Measurements from ENCODE around the gene SRSF3.

Gene SRSF3

DNA sequence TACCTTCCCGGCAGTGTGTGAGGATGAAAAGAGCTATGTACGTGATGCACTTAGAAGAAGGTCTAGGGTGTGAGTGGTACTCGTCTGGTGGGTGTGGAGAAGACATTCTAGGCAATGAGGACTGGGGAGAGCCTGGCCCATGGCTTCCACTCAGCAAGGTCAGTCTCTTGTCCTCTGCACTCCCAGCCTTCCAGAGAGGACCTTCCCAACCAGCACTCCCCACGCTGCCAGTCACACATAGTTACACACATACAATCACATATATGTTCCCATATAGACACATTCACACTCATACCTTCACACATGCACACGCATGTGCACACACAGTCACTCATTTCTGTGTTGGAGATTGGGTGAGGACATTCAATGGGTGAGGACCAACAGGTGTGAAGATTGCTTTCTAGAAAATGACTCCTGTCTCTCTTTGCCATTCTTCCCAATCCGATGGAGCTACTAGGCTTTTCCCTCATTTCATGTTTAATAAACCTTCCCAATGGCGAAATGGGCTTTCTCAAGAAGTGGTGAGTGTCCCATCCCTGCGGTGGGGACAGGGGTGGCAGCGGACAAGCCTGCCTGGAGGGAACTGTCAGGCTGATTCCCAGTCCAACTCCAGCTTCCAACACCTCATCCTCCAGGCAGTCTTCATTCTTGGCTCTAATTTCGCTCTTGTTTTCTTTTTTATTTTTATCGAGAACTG, 30.4 kb downstream of the SRSF3 start:
- Histone ChIP-seq H3K4me2 (ENCODE audit: low read length) (no peak overlapping the region), H3F3A (ENCODE audit: insufficient read depth, low read length) (no peaks in the 10 kb centered on the region), H4K20me1 (ENCODE audit: insufficient read depth, low read length) (no peaks in the 10 kb centered on the region), H3K27ac (ENCODE audit: low read depth, low read length, poor library complexity, severe bottlenecking) (no peak overlapping the region), H3K9ac (ENCODE audit: low read length) (no peak overlapping the region), H3K9me2 (ENCODE audit: low read depth, low read length) (no peaks in the 10 kb centered on the region), H2AFZ (ENCODE audit: low read length) (no peak overlapping the region), H3K9me3 (ENCODE audit: low read length) (no peaks in the 10 kb centered on the region), H3K4me1 (ENCODE audit: insufficient read depth, low read length, severe bottlenecking) (peaks cover 10% of the 10 kb centered on the region), H3K79me2 (ENCODE audit: insufficient read depth, low read length) (no peaks in the 10 kb centered on the region), H3K36me3 (ENCODE audit: insufficient read depth, low read length) (no peaks in the 10 kb centered on the region), H3K4me3 (ENCODE audit: low read depth, low read length, poor library complexity, severe bottlenecking) (no peak overlapping the region), H3K27me3 (ENCODE audit: insufficient read depth, low read length) (no peaks in the 10 kb centered on the region)
- TF ChIP-seq EZH2 (IDR thresholded peaks at IDR 0.05; ENCODE audit: borderline replicate concordance, low read length) (no peak), CTCF (IDR thresholded peaks at IDR 0.05; ENCODE audit: low read length) (no peak)

DNA sequence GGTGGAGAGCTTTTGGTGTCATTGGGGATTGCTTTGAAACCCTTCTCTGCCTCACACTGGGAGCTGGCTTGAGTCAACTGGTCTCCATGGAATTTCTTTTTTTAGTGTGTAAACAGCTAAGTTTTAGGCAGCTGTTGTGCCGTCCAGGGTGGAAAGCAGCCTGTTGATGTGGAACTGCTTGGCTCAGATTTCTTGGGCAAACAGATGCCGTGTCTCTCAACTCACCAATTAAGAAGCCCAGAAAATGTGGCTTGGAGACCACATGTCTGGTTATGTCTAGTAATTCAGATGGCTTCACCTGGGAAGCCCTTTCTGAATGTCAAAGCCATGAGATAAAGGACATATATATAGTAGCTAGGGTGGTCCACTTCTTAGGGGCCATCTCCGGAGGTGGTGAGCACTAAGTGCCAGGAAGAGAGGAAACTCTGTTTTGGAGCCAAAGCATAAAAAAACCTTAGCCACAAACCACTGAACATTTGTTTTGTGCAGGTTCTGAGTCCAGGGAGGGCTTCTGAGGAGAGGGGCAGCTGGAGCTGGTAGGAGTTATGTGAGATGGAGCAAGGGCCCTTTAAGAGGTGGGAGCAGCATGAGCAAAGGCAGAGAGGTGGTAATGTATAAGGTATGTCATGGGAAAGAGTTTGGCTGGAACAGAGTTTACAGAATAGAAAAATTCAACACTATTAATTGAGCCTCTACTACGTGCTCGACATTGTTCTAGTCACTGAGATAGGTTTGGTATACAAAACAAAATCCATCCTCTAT, 31.2 kb downstream of the SRSF3 start:
- H3K4me1 ChIP-seq (ENCODE audit: insufficient read depth, low read length, severe bottlenecking) = peaks cover 10% of the 10 kb centered on the region
- no peaks in the 10 kb centered on the region for H3K9me2 ChIP-seq (ENCODE audit: low read depth, low read length)
- no peak overlapping the region for H3K4me3 ChIP-seq (ENCODE audit: low read depth, low read length, poor library complexity, severe bottlenecking)
- H2AFZ ChIP-seq (ENCODE audit: low read length) = no peak overlapping the region
- TF ChIP-seq EZH2 (IDR thresholded peaks at IDR 0.05; ENCODE audit: borderline replicate concordance, low read length) (no peak), CTCF (IDR thresholded peaks at IDR 0.05; ENCODE audit: low read length) (no peak)
- no peak overlapping the region for H3K4me2 ChIP-seq (ENCODE audit: low read length)
- no peaks in the 10 kb centered on the region for H3K79me2 ChIP-seq (ENCODE audit: insufficient read depth, low read length)
- no peaks in the 10 kb centered on the region; the same call in 1 of the 2 replicates for H3K27me3 ChIP-seq (ENCODE audit: insufficient read depth, low read length)
- H3K36me3 ChIP-seq (ENCODE audit: insufficient read depth, low read length) = no peaks in the 10 kb centered on the region
- H3K9ac ChIP-seq (ENCODE audit: low read length) = no peak overlapping the region
- H4K20me1 ChIP-seq (ENCODE audit: insufficient read depth, low read length) = no peaks in the 10 kb centered on the region
- no peaks in the 10 kb centered on the region for H3F3A ChIP-seq (ENCODE audit: insufficient read depth, low read length)
- no peak overlapping the region for H3K27ac ChIP-seq (ENCODE audit: low read depth, low read length, poor library complexity, severe bottlenecking)
- H3K9me3 ChIP-seq (ENCODE audit: low read length) = no peaks in the 10 kb centered on the region

GRCh38 chr6:36626636-36627035, 32.5 kb downstream of the SRSF3 start:
- H3K9me3 ChIP-seq (ENCODE audit: low read length) = no peaks in the 10 kb centered on the region
- no peak overlapping the region for H3K27ac ChIP-seq (ENCODE audit: low read depth, low read length, poor library complexity, severe bottlenecking)
- no peaks in the 10 kb centered on the region for H3F3A ChIP-seq (ENCODE audit: insufficient read depth, low read length)
- no peak overlapping the region for H3K4me3 ChIP-seq (ENCODE audit: low read depth, low read length, poor library complexity, severe bottlenecking)
- H3K27me3 ChIP-seq (ENCODE audit: insufficient read depth, low read length) = no peaks in the 10 kb centered on the region; the same call in 1 of the 2 replicates
- no peaks in the 10 kb centered on the region for H3K36me3 ChIP-seq (ENCODE audit: insufficient read depth, low read length)
- H3K9ac ChIP-seq (ENCODE audit: low read length) = no peak overlapping the region
- H3K9me2 ChIP-seq (ENCODE audit: low read depth, low read length) = no peaks in the 10 kb centered on the region
- H2AFZ ChIP-seq (ENCODE audit: low read length) = no peak overlapping the region
- H3K4me2 ChIP-seq (ENCODE audit: low read length) = no peak overlapping the region
- H4K20me1 ChIP-seq (ENCODE audit: insufficient read depth, low read length) = no peaks in the 10 kb centered on the region
- peaks cover 10% of the 10 kb centered on the region for H3K4me1 ChIP-seq (ENCODE audit: insufficient read depth, low read length, severe bottlenecking)
- TF ChIP-seq EZH2 (IDR thresholded peaks at IDR 0.05; ENCODE audit: borderline replicate concordance, low read length) (no peak), CTCF (IDR thresholded peaks at IDR 0.05; ENCODE audit: low read length) (no peak)
- no peaks in the 10 kb centered on the region for H3K79me2 ChIP-seq (ENCODE audit: insufficient read depth, low read length)
